HUES6 (cell line): ENCODE data around the gene FIGNL1.

ENCODE experiments used
- H3K27ac ChIP-seq: 2 replicates; pipeline ENCODE4 v1.7.0; 2013; ENCODE audit warnings: low read depth, mild to moderate bottlenecking, low read length, inconsistent platforms
- H3K27me3 ChIP-seq: 2 replicates; pipeline ENCODE4 v1.6.1; 2013; ENCODE audit warnings: low read length; ENCODE audit not compliant: control insufficient read depth, insufficient read depth
- H3K36me3 ChIP-seq: 2 replicates; pipeline ENCODE4 v1.6.1; 2013; ENCODE audit warnings: low read length; ENCODE audit not compliant: control insufficient read depth, insufficient read depth
- H3K4me1 ChIP-seq: 2 replicates; pipeline ENCODE4 v1.6.1; 2013; ENCODE audit warnings: low read length; ENCODE audit not compliant: control insufficient read depth, insufficient read depth
- H3K4me3 ChIP-seq: 2 replicates; pipeline ENCODE4 v1.5.1; 2013; ENCODE audit warnings: low read depth, low read length
- H3K9ac ChIP-seq: one replicate; pipeline ENCODE4 v1.6.1; 2013; ENCODE audit warnings: mild to moderate bottlenecking, low read length
- H3K9me3 ChIP-seq: 2 replicates; pipeline ENCODE4 v1.6.1; 2013; ENCODE audit warnings: low read depth, low read length; ENCODE audit not compliant: control insufficient read depth, insufficient read depth

FIGNL1 gene

GRCh38 chr7:50455658-50456057 is 5.5 kb upstream of the FIGNL1 start:
- Histone ChIP-seq H3K36me3 (no peaks in the 10 kb centered on the region), H3K9me3 (peaks cover 11% of the 10 kb centered on the region), H3K4me3 (no peak overlapping the region), H3K27ac (no peak overlapping the region), H3K4me1 (no peaks in the 10 kb centered on the region), H3K9ac (no peak overlapping the region), H3K27me3 (peaks cover 4% of the 10 kb centered on the region; the same call in 1 of the 2 replicates)

GRCh38 chr7:50454968-50455367 is 4.8 kb upstream of the FIGNL1 start:
- no peak overlapping the region for H3K4me3 ChIP-seq
- no peak overlapping the region for H3K9ac ChIP-seq
- H3K9me3 ChIP-seq: peaks cover 11% of the 10 kb centered on the region
- no peaks in the 10 kb centered on the region for H3K36me3 ChIP-seq
- peaks cover 5% of the 10 kb centered on the region; the same call in 1 of the 2 replicates for H3K27me3 ChIP-seq
- no peak overlapping the region for H3K27ac ChIP-seq
- H3K4me1 ChIP-seq: no peaks in the 10 kb centered on the region; the same call in 1 of the 2 replicates

DNA sequence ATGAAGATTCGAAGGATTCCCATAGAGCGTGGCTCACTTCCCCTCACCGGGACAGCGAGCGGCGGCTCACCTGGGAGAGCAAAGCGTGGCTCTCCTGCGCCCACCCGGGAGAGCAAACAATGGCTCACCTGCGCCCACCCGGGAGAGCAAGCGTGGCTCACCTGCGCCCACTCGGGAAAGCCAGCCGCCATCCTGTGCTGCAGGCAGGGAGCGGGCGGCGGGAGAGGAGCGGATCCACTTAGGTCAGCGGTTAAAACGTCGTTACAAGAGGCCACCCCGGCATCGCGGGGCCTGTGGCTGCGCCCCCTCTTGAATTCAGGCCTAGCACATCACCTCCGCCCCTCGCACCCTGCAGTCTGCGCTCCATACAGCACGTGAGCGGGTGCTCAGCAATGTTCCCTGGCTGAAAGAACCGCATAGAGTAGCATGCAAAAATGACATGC is 461 bp upstream of the FIGNL1 start:
- peaks cover 9% of the 10 kb centered on the region for H3K4me1 ChIP-seq
- peak overlapping the region; percentile 81 for H3K9ac ChIP-seq
- peaks cover 5% of the 10 kb centered on the region; the same call in 1 of the 2 replicates for H3K27me3 ChIP-seq
- H3K27ac ChIP-seq: no peak overlapping the region
- H3K9me3 ChIP-seq: no peaks in the 10 kb centered on the region
- H3K36me3 ChIP-seq: peaks cover 13% of the 10 kb centered on the region
- H3K4me3 ChIP-seq: peak overlapping the region; percentile 84

GRCh38 chr7:50449501-50449880 is 659 bp downstream of the FIGNL1 start:
- no peaks in the 10 kb centered on the region for H3K9me3 ChIP-seq
- H3K36me3 ChIP-seq: peaks cover 21% of the 10 kb centered on the region
- H3K27ac ChIP-seq: no peak overlapping the region; the same call in 1 of the 2 replicates
- peak overlapping the region; percentile 81 for H3K9ac ChIP-seq
- peaks cover 5% of the 10 kb centered on the region; the same call in 1 of the 2 replicates for H3K27me3 ChIP-seq
- peak overlapping the region; percentile 84 for H3K4me3 ChIP-seq
- H3K4me1 ChIP-seq: peaks cover 9% of the 10 kb centered on the region

GRCh38 chr7:50448823-50449222 is 1.3 kb downstream of the FIGNL1 start:
- peak overlapping the region; percentile 84; the same call in 1 of the 2 replicates for H3K4me3 ChIP-seq
- no peaks in the 10 kb centered on the region for H3K9me3 ChIP-seq
- peaks cover 9% of the 10 kb centered on the region for H3K4me1 ChIP-seq
- peaks cover 5% of the 10 kb centered on the region; the same call in 1 of the 2 replicates for H3K27me3 ChIP-seq
- H3K36me3 ChIP-seq: peaks cover 21% of the 10 kb centered on the region
- H3K27ac ChIP-seq: no peak overlapping the region
- no peak overlapping the region for H3K9ac ChIP-seq

- H3K4me1 ChIP-seq: peaks cover 9% of the 10 kb centered on the region
- peak overlapping the region; percentile 22; the same call in 1 of the 2 replicates for H3K27ac ChIP-seq
- peaks cover 21% of the 10 kb centered on the region for H3K36me3 ChIP-seq
- H3K9ac ChIP-seq: no peak overlapping the region
- H3K27me3 ChIP-seq: peaks cover 5% of the 10 kb centered on the region; the same call in 1 of the 2 replicates
- no peak overlapping the region for H3K4me3 ChIP-seq
- no peaks in the 10 kb centered on the region for H3K9me3 ChIP-seq
These were observed 3.6 kb downstream of the FIGNL1 start for GRCh38 chr7:50446542-50446960.

DNA sequence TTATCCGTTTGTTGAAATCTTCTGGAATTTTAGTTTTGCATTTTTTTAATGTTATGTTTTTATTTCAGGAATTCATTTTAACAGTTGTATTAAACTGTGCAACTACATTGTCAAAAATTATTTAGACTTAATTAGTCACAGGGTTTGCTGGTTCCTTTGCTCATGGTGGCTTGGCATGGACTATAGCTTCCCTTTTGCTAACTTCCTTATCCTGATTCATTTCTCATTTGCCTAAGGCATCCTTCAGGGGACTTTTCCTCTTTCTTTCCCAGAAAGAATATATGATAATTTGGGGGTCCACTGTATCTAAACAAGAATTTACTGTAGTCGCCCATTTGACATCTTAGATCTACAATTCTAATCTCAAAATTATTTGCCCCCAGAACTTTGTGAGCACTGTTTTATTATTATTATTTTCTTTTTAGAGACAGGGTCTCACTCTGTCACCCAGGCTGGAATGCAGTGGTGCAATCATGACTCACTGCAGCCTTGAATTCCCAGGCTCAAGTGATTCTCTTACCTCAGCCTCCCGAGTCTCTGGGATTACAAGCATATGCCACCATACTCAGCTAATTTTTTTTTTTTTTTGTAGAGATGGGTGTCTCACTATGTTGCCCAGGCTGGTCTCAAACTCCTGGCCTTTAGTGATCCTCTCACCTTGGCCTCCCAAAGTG is 13.9 kb downstream of the FIGNL1 start:
- no peak overlapping the region for H3K4me3 ChIP-seq
- no peaks in the 10 kb centered on the region for H3K27me3 ChIP-seq
- peak overlapping the region; percentile 6; the same call in 1 of the 2 replicates for H3K27ac ChIP-seq
- H3K9ac ChIP-seq: no peak overlapping the region
- no peaks in the 10 kb centered on the region for H3K9me3 ChIP-seq
- H3K4me1 ChIP-seq: no peaks in the 10 kb centered on the region
- peaks cover 16% of the 10 kb centered on the region for H3K36me3 ChIP-seq

DNA sequence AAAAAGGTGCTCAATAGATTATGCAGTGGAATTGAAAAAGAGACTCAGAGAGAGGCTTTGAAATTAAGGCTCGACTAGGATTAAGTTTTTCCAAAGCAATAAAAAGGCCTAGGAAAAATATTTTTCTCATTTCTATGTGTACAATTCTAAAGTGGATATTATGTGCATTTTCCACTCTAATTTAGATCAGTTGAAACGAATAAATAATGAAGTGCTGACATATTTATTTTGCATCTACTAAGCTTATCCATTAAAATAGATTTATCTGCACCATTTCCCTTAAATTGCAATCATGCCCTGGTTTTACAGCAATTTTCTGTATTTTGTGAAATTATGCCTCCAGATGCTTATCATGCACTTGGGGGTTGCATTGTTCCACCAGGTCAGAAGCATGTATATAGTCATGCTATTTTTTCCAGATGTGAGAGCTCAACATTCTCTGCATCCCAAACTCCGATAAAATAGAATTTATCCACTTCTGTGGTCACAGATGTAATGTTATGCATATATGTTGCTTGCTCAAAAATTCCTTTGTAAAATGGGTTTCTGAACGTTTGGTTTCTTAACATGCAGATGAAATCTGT is 18.3 kb downstream of the FIGNL1 start:
- Histone ChIP-seq H3K9ac (no peak overlapping the region), H3K36me3 (no peaks in the 10 kb centered on the region), H3K9me3 (no peaks in the 10 kb centered on the region), H3K4me3 (no peak overlapping the region), H3K4me1 (no peaks in the 10 kb centered on the region), H3K27me3 (no peaks in the 10 kb centered on the region), H3K27ac (no peak overlapping the region)

DNA sequence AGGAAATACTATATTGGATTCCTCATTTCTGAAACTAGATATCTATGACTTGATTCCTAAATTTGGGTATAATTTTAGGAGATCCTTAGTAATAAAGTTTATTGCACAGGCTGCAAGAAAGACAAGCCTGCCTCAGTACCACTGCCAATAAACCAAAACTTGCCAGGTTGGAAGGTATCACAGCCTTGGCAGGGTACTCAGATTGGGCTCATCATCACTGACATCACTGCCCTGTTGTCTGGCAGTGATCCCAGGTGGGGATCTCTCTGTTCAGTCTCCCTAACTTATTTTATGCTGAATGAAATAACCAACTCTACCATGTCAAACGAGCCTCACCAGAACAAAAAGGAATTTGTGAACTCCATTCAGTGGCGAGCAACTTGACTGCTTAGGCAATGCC is 18.8 kb downstream of the FIGNL1 start:
- Histone ChIP-seq H3K27me3 (no peaks in the 10 kb centered on the region), H3K4me3 (no peak overlapping the region), H3K9ac (no peak overlapping the region), H3K9me3 (no peaks in the 10 kb centered on the region), H3K36me3 (no peaks in the 10 kb centered on the region), H3K4me1 (no peaks in the 10 kb centered on the region), H3K27ac (no peak overlapping the region)

GRCh38 chr7:50428911-50429310 is 21.2 kb downstream of the FIGNL1 start:
- no peaks in the 10 kb centered on the region for H3K9me3 ChIP-seq
- no peak overlapping the region for H3K9ac ChIP-seq
- no peak overlapping the region for H3K27ac ChIP-seq
- no peak overlapping the region for H3K4me3 ChIP-seq
- no peaks in the 10 kb centered on the region for H3K4me1 ChIP-seq
- H3K27me3 ChIP-seq: no peaks in the 10 kb centered on the region
- no peaks in the 10 kb centered on the region for H3K36me3 ChIP-seq

GRCh38 chr7:50427518-50427917 is 22.6 kb downstream of the FIGNL1 start:
- Histone ChIP-seq H3K9me3 (no peaks in the 10 kb centered on the region), H3K27me3 (no peaks in the 10 kb centered on the region), H3K27ac (no peak overlapping the region), H3K9ac (no peak overlapping the region), H3K36me3 (no peaks in the 10 kb centered on the region), H3K4me1 (no peaks in the 10 kb centered on the region), H3K4me3 (no peak overlapping the region)
